ENCODE results near the gene RCSD1. TPM values are rescaled to one million over a fixed set of nuclear protein-coding genes. Genes with fewer than 3 reads are reported as not detected.
A peak's percentile ranks its signal among the peaks of the same experiment; 100 is the strongest.

The RCSD1 gene
- polyA plus RNA-seq, 1 donor: 60.8 TPM

DNA sequence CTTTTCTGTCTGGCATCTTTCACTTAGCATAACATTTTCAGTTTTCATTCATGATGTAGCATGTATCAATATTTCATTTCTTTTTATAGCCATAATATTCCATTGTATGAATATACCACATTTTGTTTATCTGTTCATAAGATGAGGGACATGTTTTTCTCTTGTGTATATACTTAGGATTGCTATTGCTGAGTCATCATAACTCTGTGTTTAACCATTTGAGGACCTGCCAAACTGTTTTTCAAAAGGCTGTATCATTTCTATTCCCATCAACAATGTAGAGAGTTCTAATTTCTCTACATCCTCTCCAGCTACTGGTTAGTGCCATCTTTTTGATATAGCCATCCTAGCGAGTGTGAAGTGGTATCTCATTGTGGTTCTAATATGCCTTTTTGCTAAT lies 118.0 kb downstream of the RCSD1 start:
- no peak for DNase-seq

GRCh38 chr1:167748906-167749305 lies 118.9 kb downstream of the RCSD1 start:
- DNase-seq: no peak

GRCh38 chr1:167749741-167750140 lies 119.7 kb downstream of the RCSD1 start:
- DNase-seq: no peak

DNA sequence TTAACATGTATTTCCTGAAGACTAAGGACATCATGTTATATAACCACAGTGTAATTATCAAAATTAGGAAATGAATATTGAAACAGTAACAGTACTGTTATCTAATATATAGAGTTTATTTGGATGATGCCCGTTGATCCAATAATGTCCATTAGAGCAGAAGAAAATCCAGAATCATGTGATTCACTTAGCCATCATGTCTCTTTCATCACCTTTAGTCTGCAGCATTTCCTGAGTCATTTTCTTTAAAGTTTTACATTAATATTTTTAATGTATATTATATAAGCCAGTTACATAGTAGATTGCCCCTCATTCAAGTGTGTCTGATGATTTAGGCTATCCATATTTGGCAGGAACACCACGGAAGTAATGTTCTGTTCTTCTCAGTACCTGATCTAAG lies 120.6 kb downstream of the RCSD1 start:
- DNase-seq: no peak

DNA sequence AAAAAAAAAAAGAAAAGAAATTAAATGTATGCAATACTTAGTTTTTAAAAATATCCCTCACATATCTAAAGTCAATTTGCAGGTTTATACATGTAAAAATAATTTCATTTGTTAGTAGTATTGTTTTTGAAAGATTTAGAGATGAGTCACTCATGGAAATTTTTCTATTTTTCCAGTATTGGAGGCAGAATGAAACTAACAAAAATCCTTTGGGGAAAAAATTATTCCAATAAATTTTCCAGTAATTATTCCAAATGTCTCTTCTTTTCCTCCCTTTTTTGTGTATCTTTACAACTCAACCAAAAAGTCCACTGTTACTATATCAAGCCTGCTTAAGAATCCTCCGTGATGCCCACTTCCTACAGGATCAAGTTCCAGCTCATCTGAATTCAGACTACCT lies 121.6 kb downstream of the RCSD1 start:
- DNase-seq: peak; percentile 35

DNA sequence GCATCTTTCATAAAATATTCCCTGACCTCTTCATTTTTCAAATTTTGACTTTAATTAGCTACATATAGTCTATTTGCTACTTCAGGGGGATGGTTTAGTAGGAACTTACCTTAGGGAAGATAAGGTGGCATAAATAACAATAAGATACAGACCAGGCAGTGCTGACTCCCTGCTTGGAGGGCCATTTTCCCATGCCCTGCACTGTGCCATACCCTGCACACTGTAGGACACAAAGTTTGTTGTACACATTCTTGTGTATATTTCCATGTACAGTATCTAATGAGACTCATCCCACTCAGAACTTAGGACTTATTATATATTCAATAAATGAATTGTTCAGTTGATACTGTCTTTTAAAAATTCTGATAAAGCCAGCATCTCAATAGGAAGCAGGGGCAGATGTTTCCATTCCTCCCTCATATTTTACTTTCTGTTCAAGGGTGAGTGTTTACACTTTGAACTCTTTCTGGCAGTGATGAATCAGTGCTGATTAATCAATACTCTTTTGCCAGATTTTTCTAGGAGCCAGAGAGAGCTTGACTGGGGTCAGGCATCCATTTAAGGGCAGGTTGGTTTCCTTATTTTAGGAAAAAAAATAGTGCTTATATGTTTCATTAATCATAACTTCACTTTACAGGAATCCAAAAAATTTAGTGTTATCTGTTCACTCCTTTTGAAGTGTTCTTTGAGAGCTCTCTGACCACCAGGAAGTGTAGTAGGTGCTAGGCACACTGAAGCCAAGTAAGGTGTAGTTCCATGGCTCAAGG lies 122.4 kb downstream of the RCSD1 start:
- no peak for DNase-seq

DNA sequence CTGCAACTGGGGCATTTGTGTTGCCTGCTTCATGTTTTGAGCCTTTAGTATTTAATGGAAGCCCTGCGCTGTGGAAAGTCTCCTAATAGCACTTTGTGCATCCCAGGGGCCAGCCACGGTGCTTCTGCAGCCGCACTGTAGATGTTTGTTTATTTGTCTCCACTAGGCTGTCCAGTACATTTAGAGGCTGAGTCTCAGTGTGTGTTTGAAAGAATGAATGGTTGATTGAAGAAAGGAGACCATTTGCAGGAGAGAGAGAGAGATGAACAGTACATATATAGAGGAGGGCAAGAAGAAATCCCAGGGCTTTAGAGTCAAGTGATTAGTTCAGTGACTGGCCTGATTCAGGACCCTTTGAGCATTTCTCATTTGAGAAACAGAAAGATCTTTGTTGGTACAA lies 125.6 kb downstream of the RCSD1 start:
- DNase-seq: no peak

Other genes starting within 250 kb of the RCSD1 start
- gene CD247, start 111.7 kb upstream of the RCSD1 start, polyA plus RNA-seq (ENCODE audit: insufficient read length): 0.61 TPM
- gene CREG1, start 76.5 kb upstream of the RCSD1 start, polyA plus RNA-seq (ENCODE audit: insufficient read length): 28.6 TPM
- gene MPZL1, start 91.8 kb downstream of the RCSD1 start, polyA plus RNA-seq (ENCODE audit: insufficient read length): 62.4 TPM

All from hindlimb muscle (tissue), 1 donor.